Hindlimb muscle (tissue), 1 donor: ENCODE measurements around the gene ATP1B2. TPM values are rescaled to one million over a fixed set of nuclear protein-coding genes. Genes with fewer than 3 reads are reported as not detected.

Source experiments
- polyA plus RNA-seq: library from polyadenylated mRNA; unstranded; fragments of 120-200 nt; gene quantifications from one replicate; pipeline ENCODE4 v1.2.1, GENCODE V29; 2013; ENCODE audit not compliant: insufficient read length

The ATP1B2 gene
- polyA plus RNA-seq, 1 donor: 33.8 TPM

Other genes starting within 250 kb of the ATP1B2 start
- gene TMEM256, start 246.8 kb upstream of the ATP1B2 start, polyA plus RNA-seq: 52.9 TPM
- gene NLGN2, start 243.1 kb upstream of the ATP1B2 start, polyA plus RNA-seq: 31.4 TPM
- not detected for gene SPEM1, start 230.6 kb upstream of the ATP1B2 start, polyA plus RNA-seq
- not detected for gene SPEM2, start 225.3 kb upstream of the ATP1B2 start, polyA plus RNA-seq
- not detected for gene SPEM3, start 222.1 kb upstream of the ATP1B2 start, polyA plus RNA-seq
- gene TMEM102, start 215.5 kb upstream of the ATP1B2 start, polyA plus RNA-seq: 1.5 TPM
- gene FGF11, start 211.4 kb upstream of the ATP1B2 start, polyA plus RNA-seq: 2.6 TPM
- gene CHRNB1, start 205.9 kb upstream of the ATP1B2 start, polyA plus RNA-seq: 86.6 TPM
- 27.5 TPM for gene ZBTB4, start 171.3 kb upstream of the ATP1B2 start, polyA plus RNA-seq
- gene SLC35G6, start 169.5 kb upstream of the ATP1B2 start, polyA plus RNA-seq: 0.13 TPM
- gene POLR2A, start 166.6 kb upstream of the ATP1B2 start, polyA plus RNA-seq: 70.0 TPM
- gene TNFSF12, start 101.9 kb upstream of the ATP1B2 start, polyA plus RNA-seq: 32.4 TPM
- 4.0 TPM for gene TNFSF13, start 92.2 kb upstream of the ATP1B2 start, polyA plus RNA-seq
- gene SENP3, start 89.0 kb upstream of the ATP1B2 start, polyA plus RNA-seq: 34.1 TPM
- 55.2 TPM for gene CD68, start 71.3 kb upstream of the ATP1B2 start, polyA plus RNA-seq
- gene MPDU1, start 67.1 kb upstream of the ATP1B2 start, polyA plus RNA-seq: 38.6 TPM
- 2.3 TPM for gene SOX15, start 60.8 kb upstream of the ATP1B2 start, polyA plus RNA-seq
- gene FXR2, start 36.0 kb upstream of the ATP1B2 start, polyA plus RNA-seq: 38.3 TPM
- gene SAT2, start 23.1 kb upstream of the ATP1B2 start, polyA plus RNA-seq: 64.4 TPM
- 1.0 TPM for gene SHBG, start 20.8 kb upstream of the ATP1B2 start, polyA plus RNA-seq
- 44.1 TPM for gene TP53, start 36.6 kb downstream of the ATP1B2 start, polyA plus RNA-seq
- 8.0 TPM for gene WRAP53, start 37.6 kb downstream of the ATP1B2 start, polyA plus RNA-seq
- 5.4 TPM for gene EFNB3, start 54.3 kb downstream of the ATP1B2 start, polyA plus RNA-seq
- gene DNAH2, start 66.8 kb downstream of the ATP1B2 start, polyA plus RNA-seq: 6.8 TPM
- 22.5 TPM for gene KDM6B, start 183.3 kb downstream of the ATP1B2 start, polyA plus RNA-seq
- 32.6 TPM for gene TMEM88, start 204.1 kb downstream of the ATP1B2 start, polyA plus RNA-seq
- gene NAA38, start 206.6 kb downstream of the ATP1B2 start, polyA plus RNA-seq: 42.8 TPM
- gene CYB5D1, start 207.1 kb downstream of the ATP1B2 start, polyA plus RNA-seq: 8.2 TPM
- 60.9 TPM for gene CHD3, start 237.9 kb downstream of the ATP1B2 start, polyA plus RNA-seq